Tibial nerve (tissue), 3 donors: ENCODE data around the gene SNAI3.

Experiments
- POLR2A ChIP-seq, 2 donors: fragments of 450-650 bp; IDR thresholded peaks; one replicate each; pipeline ENCODE4 v1.6.1; 2017; ENCODE audit warnings: antibody characterized with exemption in 2 of 2, mild to moderate bottlenecking in 2 of 2, moderate library complexity in 2 of 2
- TF ChIP-seq, protein P1 (sequence below), 5 experiments: fragments of 200-600 bp in 3 of 5; fragments of 450-650 bp in 2 of 5; sonication (generic) in 3 of 5; IDR thresholded peaks; one replicate each; pipeline ENCODE4 v1.5.1; 2016 to 2019; ENCODE audit warnings: antibody characterized with exemption in 5 of 5, mild to moderate bottlenecking in 3 of 5, moderate library complexity in 2 of 5

DNA sequence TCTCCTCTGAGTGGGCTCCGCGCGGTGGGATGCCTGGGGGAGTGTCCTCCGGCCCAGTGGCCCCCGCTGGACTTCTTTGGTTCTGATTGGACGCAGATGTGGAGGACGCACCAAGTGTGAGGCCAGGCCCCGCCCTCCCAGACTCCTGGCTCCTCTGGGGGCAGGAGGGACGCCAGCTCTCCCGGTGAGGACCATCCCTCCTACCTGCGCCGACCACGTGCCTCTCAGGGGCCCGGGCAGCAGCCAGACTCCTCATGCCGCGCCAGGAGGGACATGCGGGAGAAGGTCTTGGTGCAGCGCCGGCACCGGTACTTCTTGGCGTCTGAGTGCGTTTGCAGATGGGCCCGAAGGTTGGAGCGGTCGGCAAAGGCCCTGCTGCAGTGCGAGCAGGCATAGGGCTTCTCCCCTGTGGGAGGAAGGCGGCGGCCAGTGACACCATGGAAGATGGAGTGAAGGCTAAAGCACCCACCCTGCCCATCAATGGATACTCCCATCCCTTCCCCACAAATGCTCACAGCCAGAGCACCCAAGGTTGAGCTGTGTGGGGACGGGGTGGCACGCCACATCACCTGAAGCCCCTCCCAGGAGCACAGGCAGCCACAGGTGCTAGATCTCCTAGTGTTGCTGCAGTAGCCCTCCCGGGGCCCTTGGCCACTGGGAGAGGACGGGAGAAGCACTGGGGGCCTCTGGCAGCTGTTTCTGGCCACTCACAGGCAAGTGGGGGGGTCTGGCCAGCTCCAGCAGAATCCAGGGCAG lies 7.9 kb downstream of the SNAI3 start:
- no peak for TF ChIP-seq POLR2A (IDR thresholded peaks at IDR 0.05)
- TF ChIP-seq, protein P1, sequence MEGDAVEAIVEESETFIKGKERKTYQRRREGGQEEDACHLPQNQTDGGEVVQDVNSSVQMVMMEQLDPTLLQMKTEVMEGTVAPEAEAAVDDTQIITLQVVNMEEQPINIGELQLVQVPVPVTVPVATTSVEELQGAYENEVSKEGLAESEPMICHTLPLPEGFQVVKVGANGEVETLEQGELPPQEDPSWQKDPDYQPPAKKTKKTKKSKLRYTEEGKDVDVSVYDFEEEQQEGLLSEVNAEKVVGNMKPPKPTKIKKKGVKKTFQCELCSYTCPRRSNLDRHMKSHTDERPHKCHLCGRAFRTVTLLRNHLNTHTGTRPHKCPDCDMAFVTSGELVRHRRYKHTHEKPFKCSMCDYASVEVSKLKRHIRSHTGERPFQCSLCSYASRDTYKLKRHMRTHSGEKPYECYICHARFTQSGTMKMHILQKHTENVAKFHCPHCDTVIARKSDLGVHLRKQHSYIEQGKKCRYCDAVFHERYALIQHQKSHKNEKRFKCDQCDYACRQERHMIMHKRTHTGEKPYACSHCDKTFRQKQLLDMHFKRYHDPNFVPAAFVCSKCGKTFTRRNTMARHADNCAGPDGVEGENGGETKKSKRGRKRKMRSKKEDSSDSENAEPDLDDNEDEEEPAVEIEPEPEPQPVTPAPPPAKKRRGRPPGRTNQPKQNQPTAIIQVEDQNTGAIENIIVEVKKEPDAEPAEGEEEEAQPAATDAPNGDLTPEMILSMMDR (IDR thresholded peaks at IDR 0.05) = no peak
